HG03558 (cell line): ENCODE data around the gene GRHL1.

Source experiments
- ATAC-seq: cut with Tn5 transposase; IDR thresholded peaks from one replicate; pipeline ENCODE4 v1.9.1; 2021; ENCODE audit warnings: moderate number of reproducible peaks; ENCODE audit not compliant: unreplicated experiment; ENCODE audit errors: extremely low read depth

The GRHL1 gene

DNA sequence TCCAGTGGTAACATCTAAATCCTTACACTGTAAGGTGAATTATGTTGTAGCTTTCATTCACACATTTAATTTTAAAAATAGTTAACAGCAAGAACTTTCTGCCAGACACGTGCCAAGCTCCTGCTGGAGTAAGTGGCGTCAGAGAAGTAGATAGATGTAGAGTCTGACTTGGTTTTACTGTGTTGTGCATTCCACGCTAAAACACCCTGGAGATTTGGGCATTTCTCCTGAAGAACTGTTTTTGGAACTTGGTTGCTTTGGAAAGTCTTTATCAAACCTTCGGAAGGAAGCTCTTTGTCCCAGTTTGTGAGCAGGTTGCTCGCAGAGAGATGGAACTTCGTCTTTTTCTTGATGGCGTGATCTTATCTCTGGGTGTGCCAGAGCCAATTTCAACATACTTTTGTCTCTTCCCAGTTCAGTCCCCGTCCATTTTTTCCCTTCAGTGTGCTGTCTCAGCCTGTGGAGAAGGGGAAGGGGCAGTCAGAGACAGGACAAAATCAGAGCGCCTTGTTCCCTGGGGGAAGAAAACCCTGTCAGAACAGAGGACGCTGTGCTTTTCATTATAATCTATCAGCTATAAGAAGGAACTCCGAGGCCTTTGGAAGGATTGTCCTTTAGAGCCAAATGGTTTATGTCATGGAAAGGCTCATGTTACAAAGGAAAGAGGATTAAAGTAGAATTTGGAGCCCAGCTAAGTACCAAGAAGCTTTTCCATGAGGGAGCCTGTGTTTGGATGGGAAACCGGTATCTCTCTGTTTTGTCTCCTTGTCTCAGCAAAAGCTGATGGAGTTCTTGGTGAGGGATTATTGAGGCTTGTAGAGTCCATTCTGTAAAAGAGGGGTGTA is 18.9 kb downstream of the GRHL1 start:
- no peak for ATAC-seq

DNA sequence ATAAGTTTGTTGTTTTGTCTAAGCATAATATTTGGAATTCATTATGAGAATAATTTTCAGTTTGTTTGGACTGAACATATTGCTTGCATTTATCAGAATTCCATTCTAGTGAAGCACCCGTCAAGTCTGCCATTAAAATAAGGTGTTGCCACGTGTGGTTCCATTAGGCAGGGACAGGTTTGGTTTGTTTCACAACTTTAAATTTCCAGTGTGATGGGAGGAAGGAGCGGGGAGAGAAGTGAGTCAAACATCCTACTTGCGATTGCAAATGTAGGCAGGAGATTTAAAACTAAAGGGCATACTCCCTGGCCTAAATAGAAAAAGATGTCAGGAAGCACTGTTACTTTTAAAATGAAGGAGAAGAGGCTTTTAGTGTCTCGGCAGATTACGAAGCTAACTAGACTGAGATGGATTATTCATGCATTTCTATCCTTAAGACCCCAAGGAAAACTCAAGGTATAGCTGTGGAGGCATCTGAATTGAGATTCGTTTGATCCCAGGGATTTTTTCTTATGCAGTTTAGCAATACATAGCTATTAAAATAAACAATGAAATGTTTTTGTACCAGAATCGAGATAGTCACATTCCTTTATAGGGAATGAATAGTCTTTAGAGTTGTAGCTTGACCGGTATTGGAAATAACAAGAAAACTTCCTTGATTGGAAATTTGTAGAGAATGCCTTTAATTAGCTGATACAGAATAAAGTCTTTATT is 19.8 kb downstream of the GRHL1 start:
- ATAC-seq = no peak

DNA sequence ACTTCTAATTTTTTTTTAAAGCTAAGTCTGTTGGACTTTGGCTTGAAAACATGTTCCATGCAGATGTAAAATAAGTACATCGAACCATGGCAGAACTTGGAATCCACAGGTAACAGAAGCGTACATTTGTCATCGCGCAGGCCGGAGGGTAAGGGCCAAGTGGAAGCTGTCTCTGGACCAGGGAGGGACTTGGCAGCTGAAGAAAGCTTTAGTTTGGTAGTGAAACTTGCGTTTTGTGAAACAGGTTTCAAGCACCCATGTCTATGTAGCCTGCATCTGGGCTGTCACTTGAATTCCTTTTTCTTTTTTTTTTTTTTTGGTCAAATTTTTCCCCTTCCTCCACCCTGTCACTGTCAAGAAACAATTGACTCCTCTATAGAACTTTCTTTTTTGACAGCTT is 20.4 kb downstream of the GRHL1 start:
- no peak for ATAC-seq

DNA sequence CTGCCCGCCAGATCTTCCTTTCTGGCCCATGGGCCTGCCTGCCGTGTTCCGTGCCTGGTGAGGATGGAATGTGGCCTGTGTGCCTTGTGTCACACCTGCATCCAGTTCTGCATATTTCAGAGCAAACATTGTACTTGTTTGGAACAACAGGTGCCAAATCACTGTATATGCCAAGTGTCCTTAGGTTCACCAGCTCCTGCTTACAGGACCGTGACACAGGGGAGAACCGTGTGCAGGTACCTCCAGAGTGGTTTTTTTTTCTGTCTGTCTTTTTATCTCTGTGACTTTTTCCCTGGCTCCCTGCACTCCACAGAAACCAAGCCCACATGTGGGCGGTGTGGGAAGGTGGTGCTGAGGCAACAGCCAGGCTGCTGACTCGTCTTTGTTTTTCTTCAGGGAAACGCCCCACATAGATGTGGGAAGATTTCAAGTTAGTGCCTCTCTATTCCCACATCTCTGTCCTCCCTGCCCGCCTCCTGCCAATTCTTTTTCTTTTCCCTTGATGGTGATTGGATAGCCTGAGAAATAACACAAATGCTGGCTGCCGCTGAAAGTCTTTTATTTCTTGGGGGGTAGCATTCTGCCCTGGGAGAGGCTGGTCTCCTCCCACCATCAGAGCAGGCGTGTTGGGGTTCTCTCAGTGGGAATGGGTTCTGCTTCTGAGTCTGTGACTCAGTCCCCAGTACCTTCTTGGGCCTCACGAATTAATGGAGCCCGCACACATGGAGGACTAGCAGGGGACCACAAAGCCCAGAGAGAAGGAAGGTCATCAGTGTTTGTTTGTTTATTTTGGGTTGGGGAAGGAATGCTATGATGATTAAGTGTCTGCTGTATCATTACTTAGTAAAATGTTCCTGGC is 21.4 kb downstream of the GRHL1 start:
- no peak for ATAC-seq

DNA sequence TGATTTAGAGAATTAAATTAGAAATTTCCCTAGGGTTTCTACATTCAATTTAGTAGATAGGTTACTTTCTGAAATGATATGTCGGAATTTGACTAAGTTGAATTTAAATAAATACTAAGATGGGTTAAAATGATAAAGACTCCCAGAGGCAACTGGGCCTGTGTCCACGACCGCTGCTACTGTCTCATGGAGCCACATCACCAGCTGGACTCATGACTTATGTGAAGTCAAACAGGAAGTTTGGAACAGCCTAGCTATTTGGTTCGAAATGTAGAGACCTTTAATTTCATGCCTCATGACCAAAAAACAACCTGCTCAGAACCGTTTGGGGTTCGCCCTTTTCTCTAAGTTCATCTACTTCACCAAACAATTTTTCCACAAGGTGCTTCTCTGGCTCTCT is 22.2 kb downstream of the GRHL1 start:
- no peak for ATAC-seq

DNA sequence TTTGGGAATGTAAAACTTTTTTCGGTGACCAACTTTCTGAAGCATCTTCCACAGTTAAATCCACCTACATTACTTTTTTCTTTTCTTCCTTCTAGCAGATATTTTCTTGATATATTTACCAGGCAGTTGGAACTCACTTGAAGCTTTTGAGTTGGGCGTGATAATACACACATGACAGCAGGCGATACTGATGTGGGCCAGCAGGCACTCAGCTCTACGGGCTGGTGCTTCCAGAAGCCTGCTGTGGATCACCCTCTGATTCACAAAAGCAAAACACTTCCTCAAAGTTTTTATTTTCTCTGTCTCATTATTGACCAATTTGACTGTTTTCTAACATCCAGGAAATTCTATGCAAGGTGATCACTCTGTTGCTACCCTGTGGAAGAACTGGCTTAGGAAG is 22.9 kb downstream of the GRHL1 start:
- ATAC-seq = no peak

DNA sequence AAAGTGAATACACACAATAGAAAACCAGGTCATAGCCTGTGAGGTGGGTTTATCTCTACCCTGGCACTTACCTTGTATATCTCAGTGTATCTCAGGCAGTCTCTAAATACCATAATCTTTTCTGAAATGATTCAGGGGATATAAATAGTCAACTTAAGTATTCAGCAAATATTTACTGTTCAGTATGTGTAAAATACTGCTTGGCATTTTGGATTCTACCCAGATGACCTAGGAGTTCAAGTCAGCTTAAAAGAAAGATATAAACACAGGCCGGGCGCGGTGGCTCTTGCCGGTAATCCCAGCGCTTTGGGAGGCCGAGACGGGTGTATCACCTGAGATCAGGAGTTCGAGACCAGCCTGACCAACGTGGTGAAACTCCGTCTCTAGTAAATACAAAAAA is 23.8 kb downstream of the GRHL1 start:
- ATAC-seq = no peak

DNA sequence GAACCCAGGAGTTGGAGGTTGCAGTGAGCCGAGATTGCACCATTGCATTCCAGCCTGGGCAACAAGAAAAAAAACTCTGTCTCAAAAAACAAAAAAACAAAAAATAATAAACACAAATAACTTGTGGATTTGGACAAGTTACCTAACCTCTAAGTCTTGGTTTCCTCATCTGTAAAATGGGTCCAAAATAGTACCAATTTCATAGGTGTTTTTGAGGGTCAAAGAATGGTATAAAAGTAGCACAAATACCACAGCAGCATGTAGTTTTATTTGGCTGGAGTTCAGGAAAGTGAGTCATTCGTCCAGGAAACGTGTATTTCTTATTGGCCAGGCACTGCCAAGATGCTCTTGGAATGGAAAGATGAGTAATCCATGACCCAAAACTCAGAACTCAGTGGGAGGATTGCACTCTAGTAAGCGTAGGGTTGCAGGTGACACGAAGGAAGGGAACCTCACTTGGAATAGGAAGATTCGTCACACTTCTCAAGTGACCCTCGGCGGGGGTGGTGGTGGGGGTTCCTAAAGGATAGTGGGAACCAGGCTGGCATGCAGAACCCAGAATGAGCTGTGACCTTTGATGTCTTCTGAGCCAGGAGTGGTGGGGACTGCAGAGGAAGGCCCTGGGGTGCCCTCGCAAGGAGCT is 24.4 kb downstream of the GRHL1 start:
- no peak for ATAC-seq

DNA sequence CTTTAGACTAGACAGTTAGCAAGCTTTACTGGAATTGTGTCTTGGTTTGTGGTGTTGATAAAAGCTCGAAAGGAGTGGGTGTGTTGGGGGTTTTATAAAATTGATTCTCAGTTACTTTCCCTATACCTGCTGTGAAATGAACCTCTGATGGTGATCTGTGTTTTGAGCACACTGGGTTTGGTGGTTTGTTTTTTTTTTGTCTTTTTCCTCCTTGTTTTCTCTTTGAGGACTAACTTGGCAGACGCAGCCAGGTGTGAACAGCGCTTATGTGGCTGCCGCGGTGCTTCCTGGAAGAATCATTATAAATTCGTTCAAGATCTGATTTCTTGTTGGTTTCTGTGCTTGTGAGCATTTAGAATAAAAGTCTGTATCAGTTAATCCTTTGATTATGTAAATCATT is 28.5 kb downstream of the GRHL1 start:
- ATAC-seq = no peak

DNA sequence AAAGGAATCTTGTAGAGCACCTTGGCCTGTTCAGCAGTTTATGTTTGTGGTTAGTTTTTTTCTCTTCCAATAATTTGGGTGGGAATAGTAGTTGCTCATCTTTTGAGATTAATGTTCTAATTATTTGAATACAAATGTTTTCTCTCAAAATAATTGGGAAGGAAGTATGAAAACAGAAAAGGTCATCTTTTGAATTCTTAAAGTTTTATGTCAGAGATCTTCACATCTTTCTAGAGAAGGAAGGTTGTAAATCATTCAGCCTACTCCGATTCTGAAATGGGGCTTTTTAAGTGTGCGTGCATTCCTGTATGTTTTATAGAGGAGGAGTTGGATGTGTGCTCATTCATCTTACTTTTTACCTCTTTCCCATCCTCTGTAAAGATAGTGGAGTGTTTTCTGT is 29.0 kb downstream of the GRHL1 start:
- no peak for ATAC-seq

DNA sequence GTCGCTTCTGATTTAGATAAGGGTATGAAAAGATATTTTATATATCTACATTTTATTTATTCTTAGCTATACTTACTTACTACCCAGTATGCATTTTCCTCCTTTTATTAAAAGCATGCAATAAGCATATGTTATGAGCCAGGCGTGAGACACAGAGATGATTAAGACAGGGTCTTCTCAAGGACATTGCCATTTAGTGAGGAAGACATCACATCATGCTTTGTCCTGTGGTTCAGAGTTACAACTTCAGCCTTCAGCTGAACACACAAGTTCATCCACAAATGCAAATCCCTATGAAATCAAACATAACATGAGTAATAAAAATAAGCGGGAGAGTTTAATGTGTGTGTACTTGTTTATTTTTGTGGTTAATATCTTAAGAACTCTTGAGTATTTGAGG is 30.2 kb downstream of the GRHL1 start:
- no peak for ATAC-seq

DNA sequence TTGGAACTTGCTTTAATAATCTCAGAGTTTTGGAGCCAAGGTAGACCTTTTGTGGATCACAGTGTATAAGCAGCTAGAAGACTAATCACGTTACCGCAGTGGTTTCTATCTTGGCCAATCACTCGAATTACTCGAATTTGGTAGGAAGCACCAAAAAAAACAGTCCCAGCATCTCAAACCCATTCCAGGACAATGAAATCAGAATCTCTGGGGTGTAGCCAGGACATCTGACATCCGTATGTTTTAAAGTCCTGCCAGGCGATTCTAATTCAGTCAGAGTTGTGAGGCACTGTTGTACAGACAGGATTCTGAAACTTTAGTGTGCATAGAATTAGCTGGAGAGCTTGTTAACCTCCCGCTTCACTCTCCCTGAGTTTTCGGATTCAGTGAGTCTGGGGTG is 30.8 kb downstream of the GRHL1 start:
- no peak for ATAC-seq

DNA sequence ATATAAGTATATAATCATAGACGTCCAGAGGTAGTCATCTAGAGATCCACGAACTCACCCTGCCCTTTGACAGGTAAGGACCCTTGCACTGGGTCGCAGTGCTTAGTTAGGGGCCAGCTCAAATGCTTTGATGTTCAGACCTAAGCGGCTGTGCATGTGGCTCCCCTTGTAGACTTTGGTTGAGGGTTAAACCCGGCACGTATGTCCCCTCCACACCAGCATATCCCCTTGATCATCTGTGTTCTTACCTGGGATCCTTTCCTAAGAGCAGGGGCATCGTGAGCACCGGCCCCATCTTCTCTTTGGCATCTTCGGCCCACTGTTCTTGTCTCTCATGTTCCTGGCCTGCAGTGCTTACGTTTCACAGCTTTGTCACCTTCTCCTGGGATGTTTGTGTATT is 31.4 kb downstream of the GRHL1 start:
- no peak for ATAC-seq

DNA sequence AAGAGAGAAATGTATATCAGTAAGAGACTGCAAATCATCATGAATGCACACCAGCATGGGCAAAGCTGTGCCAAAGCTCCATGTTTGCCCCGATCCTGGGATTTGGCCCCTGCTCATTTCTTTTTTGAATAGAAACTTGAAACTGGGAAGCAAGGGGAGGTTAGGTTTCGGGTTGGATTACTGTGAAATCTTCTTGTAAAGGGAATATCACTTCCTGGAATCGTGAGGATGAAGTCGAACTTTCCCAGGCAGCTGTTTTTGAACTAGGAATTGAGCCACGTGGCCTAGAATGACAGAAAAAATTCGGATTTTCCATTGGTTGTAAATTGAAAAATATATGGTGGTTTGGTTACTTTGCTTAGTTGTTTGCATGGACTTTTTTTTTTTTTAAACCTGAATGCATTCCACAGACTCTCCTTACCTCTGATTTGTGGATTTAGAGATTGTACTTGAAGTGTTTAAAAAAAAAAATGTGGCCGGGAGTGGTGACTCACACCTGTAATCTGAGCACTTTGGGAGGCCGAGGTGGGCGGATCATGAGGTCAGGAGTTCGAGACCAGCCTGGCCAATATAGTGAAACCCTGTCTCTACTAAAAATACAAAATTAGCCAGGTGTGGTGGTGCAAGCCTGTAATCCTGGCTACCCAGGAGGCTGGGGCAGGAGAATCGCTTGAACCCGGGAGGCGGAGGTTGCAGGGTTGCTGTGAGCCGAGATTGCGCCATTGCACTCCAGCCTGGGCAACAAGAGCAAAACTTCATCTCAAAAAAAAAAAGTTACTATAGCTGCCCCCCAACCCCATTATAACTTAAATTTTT is 32.1 kb downstream of the GRHL1 start:
- ATAC-seq = no peak

DNA sequence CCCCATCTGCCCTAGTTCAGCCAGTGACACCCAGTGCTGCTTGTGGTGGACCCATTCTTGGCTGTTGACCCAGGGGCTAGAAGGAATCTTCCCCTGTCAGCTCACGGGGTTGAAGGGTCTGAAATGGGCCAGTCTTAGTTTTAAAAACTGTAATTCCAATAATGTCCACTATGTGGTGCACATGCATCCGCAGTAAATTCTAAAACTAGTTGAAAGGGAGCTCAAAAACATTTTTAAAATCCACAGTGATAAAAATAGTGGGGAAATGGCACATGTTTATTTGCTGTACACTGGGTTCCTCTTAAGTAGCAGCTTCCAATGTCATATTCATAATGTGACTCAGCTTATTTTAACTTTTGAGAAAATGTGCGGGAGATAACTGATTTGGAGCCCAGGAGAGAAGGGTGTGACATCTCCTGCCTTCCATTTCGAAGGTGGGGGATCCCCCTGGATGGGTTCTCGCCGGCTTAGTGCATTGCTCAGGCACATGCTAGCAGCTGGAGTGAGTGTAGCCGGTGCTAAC is 32.8 kb downstream of the GRHL1 start:
- ATAC-seq = no peak

DNA sequence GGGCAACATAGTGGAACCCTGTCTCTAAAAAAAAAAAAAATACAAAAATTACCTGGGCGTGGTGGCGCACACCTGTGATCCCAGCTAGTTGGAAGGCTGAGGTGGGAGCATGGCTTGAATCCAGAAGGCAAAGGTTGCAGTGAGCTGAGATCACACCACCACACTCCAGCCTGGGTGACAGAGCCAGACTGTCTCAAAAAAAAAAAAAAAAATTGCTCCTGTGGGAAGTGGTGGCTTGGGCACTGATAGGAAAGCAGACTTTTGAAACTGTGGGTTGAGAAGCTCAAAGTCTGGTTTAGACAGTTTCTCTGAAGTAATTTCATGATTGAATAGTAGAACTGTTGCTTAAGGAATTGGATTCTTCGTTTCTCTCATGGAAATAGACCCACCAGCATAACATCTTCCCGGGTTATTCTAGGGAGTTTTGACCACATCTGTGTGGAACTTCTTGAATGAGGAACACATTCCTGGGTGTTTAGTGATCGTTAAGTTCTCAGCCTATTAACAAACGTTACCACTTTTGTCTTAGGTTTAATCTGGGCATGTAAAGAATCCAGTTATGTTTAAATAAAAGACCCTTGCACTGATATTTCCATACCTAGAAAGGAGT is 33.5 kb downstream of the GRHL1 start:
- no peak for ATAC-seq

DNA sequence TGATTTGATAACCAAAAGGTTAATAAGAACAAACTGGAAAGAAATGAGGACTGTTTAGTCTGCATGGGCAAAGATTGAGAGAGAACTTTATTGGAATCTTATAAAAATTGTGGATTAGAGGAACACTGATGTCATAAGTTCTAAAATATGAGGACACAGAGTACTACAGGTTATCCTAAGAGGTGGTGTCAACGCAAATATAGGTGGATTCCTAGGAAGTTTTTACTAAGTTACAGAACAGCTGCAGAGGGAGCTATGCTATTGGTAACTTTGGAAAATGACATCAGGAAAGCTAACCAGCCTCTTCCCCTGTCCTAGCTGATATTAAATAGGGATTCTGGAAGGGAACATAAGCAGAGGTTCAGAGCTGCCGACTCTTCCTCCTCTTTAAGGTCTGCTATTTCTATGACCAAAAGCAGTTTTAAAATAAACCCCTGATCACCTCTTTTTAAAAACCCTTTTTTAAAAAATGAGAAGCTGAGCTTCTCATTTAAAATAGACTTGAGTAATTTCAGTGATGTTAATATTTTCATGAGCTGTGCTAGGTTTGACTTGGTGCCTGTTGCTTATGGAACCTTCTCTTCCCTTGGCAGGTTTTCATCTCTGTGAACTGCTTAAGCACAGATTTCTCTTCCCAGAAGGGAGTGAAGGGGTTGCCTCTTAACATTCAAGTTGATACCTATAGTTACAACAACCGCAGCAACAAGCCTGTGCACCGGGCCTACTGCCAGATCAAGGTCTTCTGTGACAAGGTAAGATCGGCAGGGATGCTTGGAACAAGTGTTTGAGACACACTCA is 34.2 kb downstream of the GRHL1 start:
- no peak for ATAC-seq

DNA sequence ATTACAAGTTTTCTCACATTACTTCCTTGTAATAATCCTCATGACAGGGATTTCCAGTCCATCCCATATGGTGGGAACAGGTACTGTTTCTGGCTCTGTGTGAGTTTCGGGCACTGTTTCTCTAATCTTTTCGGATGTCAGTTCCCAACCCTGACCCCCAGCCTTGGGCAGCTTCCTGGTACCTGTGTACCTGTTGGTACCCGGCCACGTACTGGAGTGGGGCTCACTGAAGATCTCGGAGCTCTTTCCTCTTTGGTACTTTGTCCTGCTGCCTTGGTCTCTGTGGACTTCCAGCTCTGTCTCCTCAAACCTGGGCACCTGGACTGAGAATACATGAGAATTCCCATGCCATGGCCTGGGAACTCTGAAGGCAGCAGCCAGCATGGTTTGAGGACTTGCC is 36.8 kb downstream of the GRHL1 start:
- ATAC-seq = no peak
